MM.1S (cell line): Measurements from ENCODE around the gene CD14.
A peak's percentile ranks its signal among the peaks of the same experiment; 100 is the strongest.

Experiments
- DNase-seq: peaks from one replicate; pipeline ENCODE4 v3.0.0-alpha.2; 2015
- H2AFZ ChIP-seq: fragments of 300-600 bp; sonication (generic); 2 replicates; pipeline ENCODE4 v1.6.0; 2016; ENCODE audit warnings: antibody characterized with exemption, low read length
- H3F3A ChIP-seq: fragments of 300-600 bp; sonication (generic); 2 replicates; pipeline ENCODE4 v1.6.1; 2016; ENCODE audit warnings: mild to moderate bottlenecking, antibody characterized with exemption, low read length, moderate library complexity, mixed read lengths; ENCODE audit not compliant: insufficient read depth
- H3K27ac ChIP-seq: fragments of 300-600 bp; sonication (generic); 2 replicates; pipeline ENCODE4 v1.5.1; 2016; ENCODE audit warnings: mild to moderate bottlenecking, low read length
- H3K27me3 ChIP-seq: fragments of 300-600 bp; sonication (generic); replicated peaks from 2 replicates; pipeline ENCODE4 v1.6.0; 2016; ENCODE audit warnings: low read length; ENCODE audit not compliant: insufficient read depth
- H3K36me3 ChIP-seq: fragments of 300-600 bp; sonication (generic); replicated peaks from 2 replicates; pipeline ENCODE4 v1.6.1; 2016; ENCODE audit warnings: mild to moderate bottlenecking, low read length, mixed read lengths; ENCODE audit not compliant: insufficient read depth
- H3K4me1 ChIP-seq: fragments of 300-600 bp; sonication (generic); 2 replicates; pipeline ENCODE4 v1.6.1; 2016; ENCODE audit warnings: low read length, mixed read lengths
- H3K4me2 ChIP-seq: fragments of 300-600 bp; sonication (generic); 2 replicates; pipeline ENCODE4 v1.6.0; 2016; ENCODE audit warnings: low read depth, low read length
- H3K4me3 ChIP-seq: fragments of 300-600 bp; sonication (generic); 2 replicates; pipeline ENCODE4 v1.5.1; 2016; ENCODE audit warnings: low read length, mixed read lengths
- H3K79me2 ChIP-seq: fragments of 300-600 bp; sonication (generic); 2 replicates; pipeline ENCODE4 v1.6.1; 2016; ENCODE audit warnings: mixed run types, low read length, mixed read lengths
- H3K9ac ChIP-seq: fragments of 300-600 bp; sonication (generic); 2 replicates; pipeline ENCODE4 v1.6.1; 2016; ENCODE audit warnings: low read length, mixed read lengths
- H3K9me2 ChIP-seq: fragments of 300-600 bp; sonication (generic); replicated peaks from 2 replicates; pipeline ENCODE4 v1.6.1; 2016; ENCODE audit warnings: mild to moderate bottlenecking, low read length, mixed read lengths; ENCODE audit not compliant: insufficient read depth
- H3K9me3 ChIP-seq: fragments of 300-600 bp; sonication (generic); replicated peaks from 2 replicates; pipeline ENCODE4 v1.6.1; 2016; ENCODE audit warnings: mild to moderate bottlenecking, low read length, mixed read lengths; ENCODE audit not compliant: insufficient read depth
- H4K20me1 ChIP-seq: fragments of 300-600 bp; sonication (generic); 2 replicates; pipeline ENCODE4 v1.6.1; 2016; ENCODE audit warnings: mild to moderate bottlenecking, low read length, moderate library complexity, mixed read lengths; ENCODE audit not compliant: insufficient read depth
- CTCF ChIP-seq: fragments of 300-600 bp; sonication (generic); IDR thresholded peaks from 2 replicates; pipeline ENCODE4 v1.5.1; 2016; ENCODE audit warnings: antibody characterized with exemption, low read length, mixed read lengths
- EZH2 ChIP-seq: fragments of 300-600 bp; sonication (generic); optimal IDR thresholded peaks from 2 replicates; pipeline ENCODE3; 2017; ENCODE audit warnings: low read depth, mild to moderate bottlenecking, antibody characterized with exemption, low read length, mixed read lengths
- EZH2phosphoT487 ChIP-seq: fragments of 300-600 bp; sonication (generic); IDR thresholded peaks from 2 replicates; pipeline ENCODE4 v1.6.1; 2018; ENCODE audit warnings: antibody characterized with exemption, low read length

The CD14 gene

GRCh38 chr5:140633021-140633471 lies at the start of gene CD14:
CD14 (minus strand) TSS chr5:140633175; CDS start chr5:140633071, 104 bp downstream.
- Histone ChIP-seq H3K36me3 (no peaks in the 10 kb centered on the region), H3K27ac (no peak within 1 kb of the TSS), H3K9me2 (no peaks in the 10 kb centered on the region), H3K4me3 (peak within 1 kb of the TSS; percentile 59), H3F3A (peaks cover 8% of the 10 kb centered on the region), H3K79me2 (no peaks in the 10 kb centered on the region), H2AFZ (peak within 1 kb of the TSS; percentile 94), H3K4me1 (0 out of 2 replicates have a peak, but pooled peaks cover 2% of the 10 kb centered on the region), H4K20me1 (no peaks in the 10 kb centered on the region), H3K9ac (no peak within 1 kb of the TSS), H3K9me3 (no peaks in the 10 kb centered on the region), H3K4me2 (peak within 1 kb of the TSS; percentile 88), H3K27me3 (0 out of 2 replicates have a peak, but pooled peaks cover 6% of the 10 kb centered on the region)
- TF ChIP-seq CTCF (peak; percentile 2; the same call in 1 of the 2 replicates), EZH2phosphoT487 (no peak), EZH2 (no peak)
- DNase-seq, result no peak

GRCh38 chr5:140678993-140679392 lies 46.0 kb upstream of the CD14 start:
- Histone ChIP-seq H3F3A (no peaks in the 10 kb centered on the region; the same call in 1 of the 2 replicates), H3K27me3 (no peaks in the 10 kb centered on the region), H2AFZ (no peak overlapping the region), H3K36me3 (no peaks in the 10 kb centered on the region; the same call in 1 of the 2 replicates), H3K4me1 (peaks cover 7% of the 10 kb centered on the region; the same call in 1 of the 2 replicates), H3K9me3 (no peaks in the 10 kb centered on the region), H4K20me1 (no peaks in the 10 kb centered on the region), H3K4me3 (no peak overlapping the region), H3K27ac (no peak overlapping the region), H3K9ac (no peak overlapping the region), H3K79me2 (no peaks in the 10 kb centered on the region), H3K9me2 (no peaks in the 10 kb centered on the region), H3K4me2 (no peak overlapping the region)
- TF ChIP-seq EZH2phosphoT487 (no peak), EZH2 (no peak), CTCF (no peak)
- no peak for DNase-seq

GRCh38 chr5:140677947-140678346 lies 45.0 kb upstream of the CD14 start:
- no peaks in the 10 kb centered on the region for H3K9me3 ChIP-seq
- H3K27ac ChIP-seq, result peak overlapping the region; percentile 39; the same call in 1 of the 2 replicates
- peaks cover 7% of the 10 kb centered on the region; the same call in 1 of the 2 replicates for H3K4me1 ChIP-seq
- no peak overlapping the region for H2AFZ ChIP-seq
- H3K4me2 ChIP-seq, result peak overlapping the region; percentile 18; the same call in 1 of the 2 replicates
- no peak for DNase-seq
- no peak overlapping the region for H3K9ac ChIP-seq
- H3K9me2 ChIP-seq, result no peaks in the 10 kb centered on the region
- no peak overlapping the region for H3K4me3 ChIP-seq
- no peaks in the 10 kb centered on the region; the same call in 1 of the 2 replicates for H3F3A ChIP-seq
- TF ChIP-seq CTCF (no peak), EZH2phosphoT487 (no peak), EZH2 (no peak)
- no peaks in the 10 kb centered on the region for H3K36me3 ChIP-seq
- no peaks in the 10 kb centered on the region for H3K79me2 ChIP-seq
- H4K20me1 ChIP-seq, result no peaks in the 10 kb centered on the region
- H3K27me3 ChIP-seq, result no peaks in the 10 kb centered on the region
